ENCODE results near the gene TRUB2. TPM values are rescaled to one million over a fixed set of nuclear protein-coding genes. Genes with fewer than 3 reads are reported as not detected.

TRUB2 gene
- total and polyA plus RNA-seq, 2 donors (not counting 1 experiment from before 2014, with no cell fraction given), result 7.6 to 21.5 TPM

DNA sequence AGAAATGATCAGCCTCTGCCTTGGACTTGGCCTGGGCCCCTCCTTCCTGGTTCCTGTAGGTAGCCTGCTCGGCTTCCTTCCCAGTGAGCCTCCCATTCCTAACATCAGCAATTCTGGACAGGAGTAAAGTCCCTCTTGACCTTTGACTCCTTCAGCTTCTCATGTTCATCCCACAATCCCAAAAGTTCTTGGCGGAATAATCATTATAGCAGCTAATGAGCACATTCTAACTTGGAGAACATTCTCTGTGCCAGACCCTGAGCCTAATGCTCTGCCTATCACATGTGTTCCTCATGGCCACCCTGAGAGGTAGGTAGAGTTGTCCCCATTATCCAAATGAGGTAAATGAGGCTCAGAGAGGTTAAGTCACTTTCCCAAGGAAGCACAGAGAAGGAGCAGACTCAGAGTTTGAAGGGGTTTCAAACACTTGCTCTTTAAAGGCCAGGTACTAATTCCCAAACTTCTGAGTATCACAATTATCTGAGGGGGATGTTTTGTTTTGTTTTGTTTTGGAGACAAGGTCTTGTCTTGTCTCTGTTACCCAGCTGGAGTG is 24.9 kb downstream of the TRUB2 start:
- no peaks in the 10 kb centered on the region for H3K27me3 ChIP-seq (replicated peaks in 1 of 4; ENCODE audit: control extremely low read depth in 1 of 4, control insufficient read depth in 3 of 4, insufficient read depth in 4 of 4, low read length in 3 of 4)
- no peak for ATAC-seq (ENCODE audit: low read depth)
- H3K27ac ChIP-seq (ENCODE audit: low read length in 2 of 2), result no peak overlapping the region
- ChIA-PET CTCF (interaction anchor here (0.6 to 2.6 kb wide), 6 partner anchors 9 to 737 kb away, joined by 3 to 13 read pairs (median 4); partner anchors contain the start of gene URM1), POLR2A (no interaction called here)
- no peak overlapping the region for H3K4me3 ChIP-seq (ENCODE audit: control extremely low read depth in 1 of 5, extremely low read depth in 1 of 5, insufficient read depth in 1 of 5, low read depth in 2 of 5, low read length in 4 of 5)
- no peaks in the 10 kb centered on the region for H3K4me1 Mint-ChIP-seq
- no peak overlapping the region for H3K9ac ChIP-seq (ENCODE audit: low read length)
- H3K4me1 ChIP-seq (ENCODE audit: control insufficient read depth in 2 of 2, insufficient read depth in 2 of 2, low read length in 2 of 2), result no peaks in the 10 kb centered on the region
- DNase-seq, result no peak
- no peaks in the 10 kb centered on the region for H3K27me3 Mint-ChIP-seq
- no peak overlapping the region for H2AFZ ChIP-seq (ENCODE audit: insufficient read depth, low read depth, low read length, poor library complexity, severe bottlenecking)
- no peak overlapping the region for H3K4me3 Mint-ChIP-seq
- no peaks in the 10 kb centered on the region for H3K9me3 ChIP-seq (ENCODE audit: control extremely low read depth in 1 of 3, control insufficient read depth in 2 of 3, insufficient read depth in 1 of 3, low read length in 2 of 3)
- H3K9me3 Mint-ChIP-seq (ENCODE audit: insufficient read depth), result no peaks in the 10 kb centered on the region
- TF ChIP-seq EZH2 (IDR thresholded peaks at IDR 0.05; ENCODE audit: borderline replicate concordance, insufficient read depth, low read depth, low read length, poor library complexity, severe bottlenecking), result no peak
- TF ChIP-seq, protein P1, sequence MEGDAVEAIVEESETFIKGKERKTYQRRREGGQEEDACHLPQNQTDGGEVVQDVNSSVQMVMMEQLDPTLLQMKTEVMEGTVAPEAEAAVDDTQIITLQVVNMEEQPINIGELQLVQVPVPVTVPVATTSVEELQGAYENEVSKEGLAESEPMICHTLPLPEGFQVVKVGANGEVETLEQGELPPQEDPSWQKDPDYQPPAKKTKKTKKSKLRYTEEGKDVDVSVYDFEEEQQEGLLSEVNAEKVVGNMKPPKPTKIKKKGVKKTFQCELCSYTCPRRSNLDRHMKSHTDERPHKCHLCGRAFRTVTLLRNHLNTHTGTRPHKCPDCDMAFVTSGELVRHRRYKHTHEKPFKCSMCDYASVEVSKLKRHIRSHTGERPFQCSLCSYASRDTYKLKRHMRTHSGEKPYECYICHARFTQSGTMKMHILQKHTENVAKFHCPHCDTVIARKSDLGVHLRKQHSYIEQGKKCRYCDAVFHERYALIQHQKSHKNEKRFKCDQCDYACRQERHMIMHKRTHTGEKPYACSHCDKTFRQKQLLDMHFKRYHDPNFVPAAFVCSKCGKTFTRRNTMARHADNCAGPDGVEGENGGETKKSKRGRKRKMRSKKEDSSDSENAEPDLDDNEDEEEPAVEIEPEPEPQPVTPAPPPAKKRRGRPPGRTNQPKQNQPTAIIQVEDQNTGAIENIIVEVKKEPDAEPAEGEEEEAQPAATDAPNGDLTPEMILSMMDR (IDR thresholded peaks at IDR 0.05), result no peak
- no peaks in the 10 kb centered on the region for H4K20me1 ChIP-seq (ENCODE audit: control insufficient read depth, insufficient read depth, low read length, poor library complexity, severe bottlenecking)
- 88% methylated on average over 1 of the region's 2 CpGs for WGBS (ENCODE audit: insufficient coverage)
- no peak overlapping the region for H3K27ac Mint-ChIP-seq
- no peaks in the 10 kb centered on the region for H3K79me2 ChIP-seq (ENCODE audit: control insufficient read depth, insufficient read depth, low read length)
- H3K4me2 ChIP-seq (replicated peaks; ENCODE audit: low read depth, low read length, poor library complexity, severe bottlenecking), result no peak overlapping the region
- H3K36me3 ChIP-seq (replicated peaks in 1 of 2; ENCODE audit: control extremely low read depth in 1 of 2, control insufficient read depth in 1 of 2, extremely low read depth in 1 of 2, insufficient read depth in 2 of 2, low read length in 1 of 2), result no peaks in the 10 kb centered on the region
- intact Hi-C loops (cut with micrococcal nuclease), result loop anchor here (10.0 kb wide), 1 partner anchor 118 kb away; no protein-coding TSS in a partner anchor

DNA sequence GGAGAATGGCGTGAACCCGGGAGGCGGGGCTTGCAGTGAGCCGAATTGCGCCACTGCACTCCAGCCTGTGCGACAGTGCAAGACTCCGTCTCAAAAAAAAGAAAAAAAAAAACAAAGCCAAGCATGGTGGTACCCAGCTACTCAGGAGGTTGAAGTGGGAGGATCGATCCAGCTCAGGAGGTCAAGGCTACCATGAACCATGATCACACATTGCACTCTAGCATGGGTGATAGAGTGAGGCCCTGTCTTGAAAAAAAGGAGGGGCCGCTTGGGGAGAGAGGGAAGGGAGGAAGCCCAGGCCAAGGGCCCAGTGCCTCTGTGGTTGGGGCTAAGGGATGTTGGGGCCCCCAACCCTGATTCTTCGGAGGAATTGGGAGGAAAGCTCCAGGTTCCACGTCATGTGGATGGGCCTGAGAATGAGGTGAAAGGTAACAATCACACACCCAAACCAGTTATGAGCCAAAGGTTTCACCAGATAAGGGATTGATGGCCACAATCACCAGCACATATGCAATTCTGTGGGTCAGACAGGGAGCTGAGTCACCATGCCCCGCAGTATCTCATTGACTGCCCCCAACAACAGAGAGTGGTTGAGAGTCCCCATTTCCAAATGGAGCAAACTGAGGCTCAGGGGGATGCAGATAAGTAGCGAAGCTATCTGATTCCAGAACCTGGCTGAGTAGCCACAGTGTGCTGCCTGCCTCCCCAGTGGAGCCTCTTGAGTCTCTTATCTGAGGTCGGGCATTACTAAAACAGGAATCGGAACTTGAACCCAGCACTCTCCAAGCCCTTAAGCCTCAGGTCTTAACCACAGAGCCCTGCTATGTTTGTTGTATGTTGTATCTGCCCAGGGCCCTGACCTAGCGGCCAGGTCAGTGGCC is 25.7 kb downstream of the TRUB2 start:
- no peak overlapping the region for H3K27ac Mint-ChIP-seq
- ChIA-PET CTCF (interaction anchor here (1.0 to 2.6 kb wide), 4 partner anchors 9 to 75 kb away, joined by 4 to 13 read pairs (median 5); partner anchors contain the start of gene URM1), POLR2A (no interaction called here)
- H3K9me3 ChIP-seq (ENCODE audit: control extremely low read depth in 1 of 3, control insufficient read depth in 2 of 3, insufficient read depth in 1 of 3, low read length in 2 of 3), result no peaks in the 10 kb centered on the region
- intact Hi-C loops (cut with micrococcal nuclease), result loop anchor here (10.0 kb wide), 1 partner anchor 118 kb away; no protein-coding TSS in a partner anchor
- H3K36me3 ChIP-seq (replicated peaks in 1 of 2; ENCODE audit: control extremely low read depth in 1 of 2, control insufficient read depth in 1 of 2, extremely low read depth in 1 of 2, insufficient read depth in 2 of 2, low read length in 1 of 2), result no peaks in the 10 kb centered on the region
- no peak overlapping the region for H3K9ac ChIP-seq (ENCODE audit: low read length)
- H2AFZ ChIP-seq (ENCODE audit: insufficient read depth, low read depth, low read length, poor library complexity, severe bottlenecking), result no peak overlapping the region
- no peaks in the 10 kb centered on the region for H3K4me1 Mint-ChIP-seq
- no peak for TF ChIP-seq EZH2 (IDR thresholded peaks at IDR 0.05; ENCODE audit: borderline replicate concordance, insufficient read depth, low read depth, low read length, poor library complexity, severe bottlenecking)
- TF ChIP-seq, protein P1 (IDR thresholded peaks at IDR 0.05), result no peak
- H3K9me3 Mint-ChIP-seq (ENCODE audit: insufficient read depth), result no peaks in the 10 kb centered on the region
- no peak overlapping the region for H3K4me2 ChIP-seq (replicated peaks; ENCODE audit: low read depth, low read length, poor library complexity, severe bottlenecking)
- DNase-seq, result no peak
- H3K4me3 Mint-ChIP-seq, result no peak overlapping the region
- H3K27ac ChIP-seq (ENCODE audit: low read length in 2 of 2), result no peak overlapping the region
- H3K79me2 ChIP-seq (ENCODE audit: control insufficient read depth, insufficient read depth, low read length), result no peaks in the 10 kb centered on the region
- no peak for ATAC-seq (ENCODE audit: low read depth)
- H3K27me3 Mint-ChIP-seq, result no peaks in the 10 kb centered on the region
- no peaks in the 10 kb centered on the region for H3K4me1 ChIP-seq (ENCODE audit: control insufficient read depth in 2 of 2, insufficient read depth in 2 of 2, low read length in 2 of 2)
- no peaks in the 10 kb centered on the region for H3K27me3 ChIP-seq (replicated peaks in 1 of 4; ENCODE audit: control extremely low read depth in 1 of 4, control insufficient read depth in 3 of 4, insufficient read depth in 4 of 4, low read length in 3 of 4)
- H3K4me3 ChIP-seq (ENCODE audit: control extremely low read depth in 1 of 5, extremely low read depth in 1 of 5, insufficient read depth in 1 of 5, low read depth in 2 of 5, low read length in 4 of 5), result no peak overlapping the region
- WGBS (ENCODE audit: insufficient coverage), result 93% methylated on average over 12 of the region's 16 CpGs
- no peaks in the 10 kb centered on the region for H4K20me1 ChIP-seq (ENCODE audit: control insufficient read depth, insufficient read depth, low read length, poor library complexity, severe bottlenecking)

Data from B cell (primary cell).